Prostate gland (tissue), 2 donors: ENCODE results near the gene ITM2B. TPM values are rescaled to one million over a fixed set of nuclear protein-coding genes. Genes with fewer than 3 reads are reported as not detected.

Source experiments
- DNase-seq: peaks from one replicate; pipeline ENCODE4 v3.0.0-alpha.2; 2019; ENCODE audit warnings: low spot score
- H3K27ac ChIP-seq, 2 donors: fragments of 200-600 bp; sonication (generic); 2 replicates each; pipeline ENCODE4 v1.5.1; 2017 to 2019
- H3K27me3 ChIP-seq: fragments of 200-600 bp; sonication (generic); replicated peaks from 2 replicates; pipeline ENCODE4 v1.5.1; 2019; ENCODE audit not compliant: insufficient read depth
- H3K36me3 ChIP-seq, 2 donors: fragments of 200-600 bp; sonication (generic); 1 replicate in 1 of 2; 2 replicates in 1 of 2; pipeline versions ENCODE4 v1.5.1 to v1.8.1; 2017 to 2019
- H3K4me1 ChIP-seq: fragments of 200-600 bp; sonication (generic); replicated peaks from 2 replicates; pipeline ENCODE4 v1.5.1; 2019
- H3K4me3 ChIP-seq, 2 donors: fragments of 200-600 bp; sonication (generic); 2 replicates each; pipeline ENCODE4 v1.5.1; 2017 to 2019
- H3K9me3 ChIP-seq: fragments of 200-600 bp; sonication (generic); 2 replicates; pipeline ENCODE4 v1.5.1; 2017
- POLR2A ChIP-seq: fragments of 450-650 bp; IDR thresholded peaks from one replicate; pipeline ENCODE4 v1.6.1; 2016; ENCODE audit warnings: antibody characterized with exemption, mild to moderate bottlenecking
- POLR2AphosphoS5 ChIP-seq: sonication (generic); formaldehyde crosslinking; IDR thresholded peaks from one replicate; pipeline ENCODE4 v1.6.1; 2017; ENCODE audit warnings: antibody characterized with exemption
- WGBS: methylation state at CpG from one replicate; pipeline ENCODE4 v1.1.5; 2018; 5-methylcytosine and 5-hydroxymethylcytosine counted together
- intact Hi-C: fragments of 100-400 bp; cut with DNase I; formaldehyde crosslinking; loops from one replicate; pipeline ENCODE4 v1.14.2; 2022
- total RNA-seq, 2 donors: library from RNA; depleted of rRNA; stranded (reverse); fragments of >200 nt; gene quantifications; one replicate each; pipeline ENCODE4 v1.1.0, GENCODE V29; 2016
- TF ChIP-seq, protein P1 (sequence below), 4 experiments: fragments of 200-600 bp in 2 of 4; fragments of 450-650 bp in 2 of 4; sonication (generic) in 2 of 4; IDR thresholded peaks; 1 replicate in 3 of 4; 2 replicates in 1 of 4; pipeline ENCODE4 v1.5.1; 2016 to 2019; ENCODE audit warnings: antibody characterized with exemption in 4 of 4, mild to moderate bottlenecking in 2 of 4, moderate library complexity in 2 of 4

The ITM2B gene
- total RNA-seq, 2 donors from 2014 or later = 401 to 632 TPM

GRCh38 chr13:48315969-48316650 lies 83.1 kb downstream of the ITM2B start:
- H3K4me3 ChIP-seq = no peak overlapping the region
- intact Hi-C loops = no loop called here
- DNase-seq = no peak
- no peaks in the 10 kb centered on the region for H3K9me3 ChIP-seq
- H3K27me3 ChIP-seq = no peaks in the 10 kb centered on the region
- WGBS = 87% methylated on average over 17 of the region's 17 CpGs
- TF ChIP-seq POLR2A (no peak), POLR2AphosphoS5 (no peak)
- TF ChIP-seq, protein P1, sequence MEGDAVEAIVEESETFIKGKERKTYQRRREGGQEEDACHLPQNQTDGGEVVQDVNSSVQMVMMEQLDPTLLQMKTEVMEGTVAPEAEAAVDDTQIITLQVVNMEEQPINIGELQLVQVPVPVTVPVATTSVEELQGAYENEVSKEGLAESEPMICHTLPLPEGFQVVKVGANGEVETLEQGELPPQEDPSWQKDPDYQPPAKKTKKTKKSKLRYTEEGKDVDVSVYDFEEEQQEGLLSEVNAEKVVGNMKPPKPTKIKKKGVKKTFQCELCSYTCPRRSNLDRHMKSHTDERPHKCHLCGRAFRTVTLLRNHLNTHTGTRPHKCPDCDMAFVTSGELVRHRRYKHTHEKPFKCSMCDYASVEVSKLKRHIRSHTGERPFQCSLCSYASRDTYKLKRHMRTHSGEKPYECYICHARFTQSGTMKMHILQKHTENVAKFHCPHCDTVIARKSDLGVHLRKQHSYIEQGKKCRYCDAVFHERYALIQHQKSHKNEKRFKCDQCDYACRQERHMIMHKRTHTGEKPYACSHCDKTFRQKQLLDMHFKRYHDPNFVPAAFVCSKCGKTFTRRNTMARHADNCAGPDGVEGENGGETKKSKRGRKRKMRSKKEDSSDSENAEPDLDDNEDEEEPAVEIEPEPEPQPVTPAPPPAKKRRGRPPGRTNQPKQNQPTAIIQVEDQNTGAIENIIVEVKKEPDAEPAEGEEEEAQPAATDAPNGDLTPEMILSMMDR (IDR thresholded peaks at IDR 0.05) = no peak
- no peak overlapping the region for H3K27ac ChIP-seq
- no peaks in the 10 kb centered on the region for H3K36me3 ChIP-seq
- no peaks in the 10 kb centered on the region for H3K4me1 ChIP-seq

GRCh38 chr13:48316826-48317510 lies 84.0 kb downstream of the ITM2B start:
- intact Hi-C loops = no loop called here
- Histone ChIP-seq H3K36me3 (no peaks in the 10 kb centered on the region), H3K27ac (no peak overlapping the region), H3K9me3 (no peaks in the 10 kb centered on the region), H3K27me3 (no peaks in the 10 kb centered on the region), H3K4me1 (no peaks in the 10 kb centered on the region), H3K4me3 (no peak overlapping the region)
- TF ChIP-seq, protein P1 (IDR thresholded peaks at IDR 0.05) = no peak
- TF ChIP-seq POLR2AphosphoS5 (no peak), POLR2A (no peak)
- no peak for DNase-seq
- 88% methylated on average over 42 of the region's 43 CpGs for WGBS

DNA sequence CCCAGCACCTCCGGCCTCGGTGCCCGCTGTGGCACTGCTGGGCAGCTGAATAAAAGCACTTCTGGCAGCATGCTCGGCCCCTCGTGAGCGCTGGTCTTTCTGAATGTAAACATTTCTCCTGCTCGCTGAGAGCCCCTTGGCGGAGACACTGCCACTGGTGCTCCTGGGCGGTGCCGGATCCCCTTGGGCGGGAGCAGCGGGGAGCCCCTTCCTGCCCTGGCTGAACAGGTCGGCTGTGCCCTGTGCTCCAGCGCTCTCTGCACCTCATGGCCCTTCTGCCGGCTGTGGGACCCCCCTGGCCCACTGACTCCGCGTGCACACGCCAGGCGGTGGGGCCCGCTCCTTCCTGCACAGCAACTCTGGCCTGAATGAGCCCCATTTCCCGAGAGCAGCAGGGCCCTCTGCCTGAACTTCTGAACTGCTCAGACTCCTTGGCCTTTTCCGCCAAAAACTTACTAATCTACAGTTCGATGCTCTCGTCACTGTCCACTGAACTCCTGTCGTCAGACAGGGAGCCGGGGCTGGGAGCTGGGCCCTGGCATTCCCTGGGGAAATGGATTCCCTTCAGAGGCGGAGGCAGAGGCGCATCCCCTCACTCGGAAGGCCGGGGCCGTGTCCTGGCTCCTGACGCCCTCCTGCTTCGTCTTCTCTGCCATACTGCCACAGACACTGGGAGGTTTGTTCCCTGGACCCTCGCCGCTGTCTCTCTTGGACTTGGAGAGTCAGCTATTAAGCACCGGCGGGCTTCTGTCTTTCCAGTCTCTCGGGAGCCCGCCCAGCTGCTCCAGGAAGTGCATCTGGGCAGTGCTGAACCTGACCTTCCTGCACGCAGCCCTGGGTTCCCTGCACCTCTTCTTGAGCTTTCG lies 84.7 kb downstream of the ITM2B start:
- no peaks in the 10 kb centered on the region for H3K9me3 ChIP-seq
- H3K4me1 ChIP-seq = no peaks in the 10 kb centered on the region
- DNase-seq = no peak
- H3K36me3 ChIP-seq = no peaks in the 10 kb centered on the region
- 72% methylated on average over 37 of the region's 41 CpGs for WGBS
- no peak overlapping the region for H3K27ac ChIP-seq
- H3K4me3 ChIP-seq = no peak overlapping the region
- TF ChIP-seq, protein P1 (IDR thresholded peaks at IDR 0.05) = no peak
- TF ChIP-seq POLR2A (no peak), POLR2AphosphoS5 (no peak)
- intact Hi-C loops = no loop called here
- H3K27me3 ChIP-seq = no peaks in the 10 kb centered on the region

- no peaks in the 10 kb centered on the region for H3K36me3 ChIP-seq
- TF ChIP-seq, protein P1 (IDR thresholded peaks at IDR 0.05) = no peak
- TF ChIP-seq POLR2A (no peak), POLR2AphosphoS5 (no peak)
- intact Hi-C loops = no loop called here
- H3K27me3 ChIP-seq = no peaks in the 10 kb centered on the region
- DNase-seq = no peak
- H3K9me3 ChIP-seq = no peaks in the 10 kb centered on the region
- H3K27ac ChIP-seq = no peak overlapping the region
- H3K4me1 ChIP-seq = no peaks in the 10 kb centered on the region
- 85% methylated on average over 28 of the region's 28 CpGs for WGBS
- no peak overlapping the region for H3K4me3 ChIP-seq
These were observed 85.4 kb downstream of the ITM2B start for GRCh38 chr13:48318377-48318811.
